Mononuclear cell (primary cell): ENCODE measurements around the gene RNASE8. TPM values are rescaled to one million over a fixed set of nuclear protein-coding genes. Genes with fewer than 3 reads are reported as not detected.

Source experiments
- H3K27me3 ChIP-seq: 2 replicates; pipeline ENCODE4 v1.6.0; 2011; ENCODE audit warnings: low read length, control low read depth; ENCODE audit not compliant: insufficient read depth
- H3K4me1 ChIP-seq: 2 replicates; pipeline ENCODE4 v1.5.1; 2011; ENCODE audit warnings: mild to moderate bottlenecking, low read length, control low read depth; ENCODE audit not compliant: insufficient read depth
- H3K4me3 ChIP-seq: 2 replicates; pipeline ENCODE4 v1.5.1; 2011; ENCODE audit warnings: mild to moderate bottlenecking, low read length, moderate library complexity
- H3K9me3 ChIP-seq: 2 replicates; pipeline ENCODE4 v1.5.1; 2011; ENCODE audit warnings: low read depth, mild to moderate bottlenecking, control low read depth, low read length
- total RNA-seq: library from RNA; depleted of rRNA; stranded (reverse); fragments of >200 nt; gene quantifications from one replicate; pipeline ENCODE4 v1.2.3, GENCODE V29; 2012

RNASE8 gene
- total RNA-seq, 1 donor: not detected

DNA sequence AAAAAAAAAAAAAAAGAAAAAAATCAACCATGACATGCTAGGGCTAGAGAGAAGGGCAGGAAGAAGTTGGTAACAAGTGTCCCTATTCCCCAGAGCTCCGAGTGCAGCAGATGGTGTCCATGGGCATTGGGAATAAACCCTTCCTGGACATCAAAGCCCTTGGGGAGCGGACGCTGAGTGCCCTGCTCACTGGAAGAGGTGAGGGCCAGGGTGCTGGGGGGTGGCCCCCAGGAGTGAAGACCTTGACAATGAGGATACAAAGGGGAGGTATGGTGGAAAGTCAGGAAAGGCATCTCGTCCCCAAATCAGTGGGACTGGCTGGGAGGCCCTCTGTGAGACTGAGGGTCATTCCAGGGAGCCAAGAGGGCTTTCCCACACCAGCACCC, 29.3 kb downstream of the RNASE8 start:
- peaks cover 46% of the 10 kb centered on the region for H3K4me1 ChIP-seq
- H3K9me3 ChIP-seq: no peaks in the 10 kb centered on the region
- no peaks in the 10 kb centered on the region for H3K27me3 ChIP-seq

DNA sequence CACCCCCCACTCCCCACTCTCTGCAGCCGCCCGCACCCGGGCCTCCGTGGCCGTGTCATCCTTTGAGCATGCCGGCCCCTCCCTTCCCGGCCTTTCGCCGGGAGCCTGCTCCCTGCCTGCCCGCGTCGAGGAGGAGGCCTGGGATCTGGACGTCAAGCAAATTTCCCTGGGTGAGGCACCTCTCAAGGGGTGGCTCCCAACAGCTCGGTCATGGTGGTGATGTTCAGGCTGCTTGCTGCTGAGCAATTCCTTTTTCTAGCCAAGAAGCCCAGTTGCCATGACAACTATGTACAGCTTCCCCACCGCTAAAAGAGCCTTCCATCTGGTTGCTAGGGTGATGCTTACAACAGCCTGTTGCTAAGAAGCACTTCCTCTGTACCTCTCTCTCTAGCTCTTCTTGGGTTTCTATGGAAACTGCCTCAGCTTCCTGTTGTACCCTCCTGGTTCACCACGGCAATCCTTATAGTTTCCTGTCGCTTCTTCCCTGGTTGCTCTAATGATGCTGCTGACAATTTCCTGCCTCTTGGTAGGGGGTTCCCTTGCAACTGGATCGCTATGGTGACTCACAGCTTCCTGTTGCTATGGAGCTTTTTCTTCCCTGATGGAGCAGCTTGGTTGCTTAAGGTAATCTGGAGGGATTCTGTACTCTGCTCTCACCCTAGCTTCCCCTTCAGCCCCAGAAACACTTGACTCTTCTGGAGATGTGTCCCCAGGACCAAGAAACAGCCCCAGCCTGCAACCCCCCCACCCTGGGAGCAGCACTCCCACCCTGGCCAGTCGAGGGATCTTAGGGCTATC, 29.9 kb downstream of the RNASE8 start:
- Histone ChIP-seq H3K9me3 (no peaks in the 10 kb centered on the region), H3K4me1 (peaks cover 46% of the 10 kb centered on the region), H3K4me3 (no peak overlapping the region), H3K27me3 (no peaks in the 10 kb centered on the region)

More for the DNA sequence above, 29.3 kb downstream of the RNASE8 start:
- no peak overlapping the region for H3K4me3 ChIP-seq

DNA sequence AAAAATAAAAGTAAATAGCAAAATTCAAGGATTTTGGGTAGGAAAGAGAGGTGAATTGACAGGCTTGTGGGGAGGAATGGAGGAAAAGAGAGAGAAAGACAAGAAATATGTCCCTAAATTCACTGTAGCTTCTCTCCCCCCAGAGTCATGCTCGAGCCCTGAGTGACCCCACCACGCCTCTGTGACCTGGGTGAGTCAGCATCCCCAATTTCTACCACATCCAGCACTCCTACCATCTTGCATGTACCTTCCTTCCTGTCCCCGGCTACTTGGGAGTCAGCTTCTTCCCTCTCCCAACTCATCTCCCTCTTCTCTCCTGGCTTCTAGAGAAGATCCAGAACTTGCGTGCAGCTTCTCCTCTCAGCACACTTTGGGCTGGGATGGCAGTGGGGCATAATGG, 31.1 kb downstream of the RNASE8 start:
- Histone ChIP-seq H3K4me1 (peaks cover 50% of the 10 kb centered on the region), H3K4me3 (no peak overlapping the region)

DNA sequence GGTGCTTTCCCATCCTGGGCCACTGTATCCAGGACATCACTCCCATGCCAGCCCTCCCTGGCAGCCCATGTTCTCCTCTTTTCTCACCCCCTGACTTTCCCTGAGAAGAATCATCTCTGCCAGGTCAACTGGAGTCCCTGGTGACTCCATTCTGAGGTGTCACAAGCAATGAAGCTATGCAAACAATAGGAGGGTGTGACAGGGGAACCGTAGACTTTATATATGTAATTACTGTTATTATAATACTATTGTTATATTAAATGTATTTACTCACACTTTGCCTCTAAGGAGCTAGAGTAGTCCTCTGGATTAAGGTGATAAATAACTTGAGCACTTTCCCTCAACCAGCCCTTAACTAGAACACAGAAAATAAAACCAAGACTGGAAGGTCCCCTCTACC, 31.6 kb downstream of the RNASE8 start:
- no peak overlapping the region for H3K4me3 ChIP-seq
- H3K27me3 ChIP-seq: no peaks in the 10 kb centered on the region
- H3K4me1 ChIP-seq: peaks cover 48% of the 10 kb centered on the region

More for the DNA sequence above, 31.1 kb downstream of the RNASE8 start:
- H3K9me3 ChIP-seq: no peaks in the 10 kb centered on the region
- no peaks in the 10 kb centered on the region for H3K27me3 ChIP-seq

DNA sequence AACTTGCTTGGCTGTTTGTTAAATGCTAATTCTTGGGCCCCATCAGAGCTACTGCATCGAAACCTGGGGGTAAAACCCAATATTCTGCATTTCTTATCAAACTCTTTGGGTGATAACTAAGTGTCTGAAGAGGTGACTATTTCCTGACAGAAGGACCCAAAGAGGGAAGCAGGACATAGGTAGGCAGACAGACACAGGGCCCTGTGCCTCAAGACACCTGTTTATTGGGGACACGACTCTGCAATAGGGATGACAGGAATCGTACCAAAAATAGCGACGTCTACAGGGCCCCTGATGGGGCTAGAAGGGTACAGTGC, 32.2 kb downstream of the RNASE8 start:
- no peaks in the 10 kb centered on the region for H3K27me3 ChIP-seq
- no peak overlapping the region for H3K4me3 ChIP-seq
- no peaks in the 10 kb centered on the region for H3K9me3 ChIP-seq
- H3K4me1 ChIP-seq: peaks cover 42% of the 10 kb centered on the region

More for the DNA sequence above, 31.6 kb downstream of the RNASE8 start:
- no peaks in the 10 kb centered on the region for H3K9me3 ChIP-seq

DNA sequence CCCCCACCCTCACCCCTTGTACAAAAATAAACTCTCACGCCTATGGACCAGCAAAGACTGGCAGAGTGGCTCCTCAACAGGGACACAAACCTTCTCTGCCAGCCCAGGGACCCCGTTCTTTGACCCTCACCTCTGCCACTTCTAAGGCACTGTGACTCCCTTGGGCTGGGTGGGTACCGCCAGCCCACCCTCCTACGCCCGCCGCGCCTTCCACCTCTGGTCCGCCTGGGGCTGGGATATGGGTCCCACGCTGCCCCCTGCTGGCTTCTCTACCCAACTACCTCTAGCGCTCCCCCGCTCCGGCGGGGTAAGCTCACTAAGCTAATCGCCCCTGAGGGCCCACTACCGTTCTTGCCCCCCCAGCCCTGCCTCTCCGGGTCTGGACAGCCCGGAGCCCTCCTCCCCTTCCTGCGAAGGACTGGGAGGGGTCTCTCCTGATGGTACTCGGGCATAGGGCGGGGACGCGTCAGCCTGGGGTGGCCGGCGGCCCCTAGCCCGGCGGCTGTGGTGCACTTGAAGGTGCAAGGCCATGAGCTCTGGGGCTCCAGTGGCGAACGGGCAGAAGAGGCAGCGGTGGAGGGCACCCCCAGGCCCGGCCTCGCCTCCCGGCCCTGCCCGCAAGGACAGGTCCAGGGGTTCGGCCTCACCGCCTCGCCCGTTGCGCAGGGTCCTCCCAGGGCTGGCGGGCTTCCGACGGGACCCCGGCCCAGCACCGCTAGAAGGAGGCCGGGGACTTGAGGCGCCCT, 32.7 kb downstream of the RNASE8 start:
- no peaks in the 10 kb centered on the region for H3K27me3 ChIP-seq
- H3K4me1 ChIP-seq: peaks cover 37% of the 10 kb centered on the region
- no peaks in the 10 kb centered on the region for H3K9me3 ChIP-seq
- no peak overlapping the region for H3K4me3 ChIP-seq

DNA sequence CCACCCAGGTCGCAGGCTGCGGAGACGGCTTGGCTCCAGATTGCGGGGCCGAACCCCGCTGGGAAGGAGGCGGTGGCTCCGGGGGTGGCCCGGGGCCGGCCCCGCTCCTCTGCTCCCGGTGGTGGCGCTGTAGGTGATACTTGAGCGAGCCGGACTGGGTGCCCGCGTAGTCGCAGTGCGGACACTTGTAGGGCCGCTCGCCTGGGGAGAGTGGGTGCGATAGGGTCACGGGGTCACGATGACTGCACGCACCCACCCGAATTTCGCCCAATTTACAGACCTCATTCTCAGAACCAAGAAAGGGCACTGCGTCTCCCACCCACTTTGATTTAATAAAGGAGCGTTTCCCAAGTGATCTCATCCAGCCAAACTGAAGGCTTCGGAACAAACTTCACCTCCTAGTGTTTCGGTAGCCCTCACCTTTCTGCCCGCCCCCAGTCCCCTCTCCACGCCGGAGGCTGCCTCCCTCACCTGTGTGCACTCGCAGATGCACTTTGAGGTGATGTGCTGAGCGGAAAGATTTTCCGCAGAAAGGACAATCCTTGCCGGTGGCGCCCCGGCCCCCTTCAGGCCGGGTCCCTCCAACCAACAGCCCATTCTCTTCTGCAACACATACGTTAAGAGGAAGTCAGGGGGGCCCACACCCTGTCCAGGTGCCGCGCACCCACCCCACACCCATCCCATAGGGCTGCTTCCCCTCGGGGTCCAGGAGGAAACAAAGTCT, 33.5 kb downstream of the RNASE8 start:
- no peak overlapping the region for H3K4me3 ChIP-seq
- no peaks in the 10 kb centered on the region for H3K9me3 ChIP-seq
- H3K27me3 ChIP-seq: no peaks in the 10 kb centered on the region
- H3K4me1 ChIP-seq: peaks cover 29% of the 10 kb centered on the region

DNA sequence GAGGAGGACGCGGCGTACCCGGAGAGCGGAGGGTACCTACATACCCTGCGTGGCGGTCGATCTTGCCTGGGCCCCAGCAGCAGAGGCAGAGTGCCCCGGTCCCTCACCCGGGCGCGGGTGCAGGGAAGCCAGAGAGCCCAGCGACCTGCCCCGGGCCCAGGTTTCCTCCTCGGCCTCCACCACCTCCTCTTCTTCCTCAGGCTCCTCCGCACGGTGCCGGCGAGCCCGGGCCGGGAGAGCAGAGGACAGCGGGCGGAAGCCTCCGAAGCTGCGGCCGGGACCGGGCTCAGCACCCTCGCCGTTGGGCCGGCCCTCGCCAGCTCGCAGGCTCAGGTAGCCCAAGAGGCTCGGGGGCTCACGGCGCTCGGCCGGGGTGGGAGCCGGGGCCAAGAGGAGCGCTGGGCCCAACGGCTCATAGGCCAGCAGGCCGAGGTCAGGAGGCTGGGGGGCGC, 34.2 kb downstream of the RNASE8 start:
- Histone ChIP-seq H3K9me3 (no peaks in the 10 kb centered on the region), H3K4me3 (no peak overlapping the region), H3K4me1 (peaks cover 22% of the 10 kb centered on the region), H3K27me3 (no peaks in the 10 kb centered on the region)

DNA sequence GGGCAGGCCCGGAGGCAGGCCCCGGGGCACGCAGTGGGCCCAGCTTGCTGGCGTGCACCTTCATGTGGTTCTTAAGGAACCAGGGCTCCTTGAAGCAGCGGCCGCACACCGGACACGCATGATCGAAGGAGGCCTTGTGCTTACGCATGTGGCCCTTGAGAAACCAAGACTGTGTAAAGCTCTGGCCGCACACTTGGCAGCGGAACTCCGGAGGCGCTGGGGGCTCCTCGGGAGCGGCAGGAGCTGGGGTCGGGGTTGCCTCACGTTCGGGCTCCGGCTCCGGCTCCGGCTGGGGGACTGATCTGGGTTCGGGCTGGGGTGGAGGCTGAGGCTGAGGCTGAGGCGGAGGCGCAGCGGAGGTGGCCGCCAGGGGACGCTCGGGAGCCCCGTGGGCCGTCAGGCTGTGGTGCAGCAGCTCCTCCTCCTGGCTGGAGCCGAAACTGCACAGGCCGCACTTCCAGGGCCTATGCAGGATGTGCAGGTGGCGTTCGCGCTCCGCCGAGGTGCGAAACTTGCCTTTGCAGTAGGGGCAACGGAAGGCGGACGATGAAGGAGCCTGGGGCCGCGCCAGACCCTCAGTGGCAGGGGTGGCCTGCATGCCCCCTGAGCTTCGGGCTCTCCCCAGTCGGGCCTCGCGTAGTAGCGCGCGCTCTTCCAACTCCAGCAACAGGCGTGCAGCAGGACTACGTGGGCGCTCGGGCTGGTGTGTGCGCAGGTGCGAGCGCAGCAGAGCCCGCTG, 34.8 kb downstream of the RNASE8 start:
- no peak overlapping the region for H3K4me3 ChIP-seq

DNA sequence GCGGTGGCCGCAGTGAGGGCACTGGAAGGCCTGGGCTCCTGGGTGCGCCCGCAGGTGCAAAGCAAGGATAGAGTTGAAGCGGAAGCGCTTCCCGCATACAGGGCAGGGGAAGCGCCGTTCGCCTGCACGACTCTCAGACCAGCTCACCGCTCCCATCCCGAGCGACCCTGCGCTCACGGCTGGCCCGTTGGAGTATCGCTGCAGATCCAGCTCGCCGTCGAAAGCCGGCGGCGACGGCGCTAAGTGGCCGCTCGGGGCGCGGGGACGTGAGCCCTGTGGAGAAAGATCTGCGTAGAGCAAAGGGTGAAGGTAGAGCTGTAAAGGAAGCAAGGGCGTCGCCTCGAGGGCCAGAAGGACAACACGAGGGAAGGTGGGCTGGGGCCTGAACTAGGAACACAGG, 35.4 kb downstream of the RNASE8 start:
- Histone ChIP-seq H3K27me3 (no peaks in the 10 kb centered on the region), H3K9me3 (no peaks in the 10 kb centered on the region), H3K4me3 (no peak overlapping the region), H3K4me1 (peaks cover 16% of the 10 kb centered on the region)

More for the DNA sequence above, 34.8 kb downstream of the RNASE8 start:
- H3K9me3 ChIP-seq: no peaks in the 10 kb centered on the region
- H3K27me3 ChIP-seq: no peaks in the 10 kb centered on the region
- H3K4me1 ChIP-seq: peaks cover 20% of the 10 kb centered on the region

DNA sequence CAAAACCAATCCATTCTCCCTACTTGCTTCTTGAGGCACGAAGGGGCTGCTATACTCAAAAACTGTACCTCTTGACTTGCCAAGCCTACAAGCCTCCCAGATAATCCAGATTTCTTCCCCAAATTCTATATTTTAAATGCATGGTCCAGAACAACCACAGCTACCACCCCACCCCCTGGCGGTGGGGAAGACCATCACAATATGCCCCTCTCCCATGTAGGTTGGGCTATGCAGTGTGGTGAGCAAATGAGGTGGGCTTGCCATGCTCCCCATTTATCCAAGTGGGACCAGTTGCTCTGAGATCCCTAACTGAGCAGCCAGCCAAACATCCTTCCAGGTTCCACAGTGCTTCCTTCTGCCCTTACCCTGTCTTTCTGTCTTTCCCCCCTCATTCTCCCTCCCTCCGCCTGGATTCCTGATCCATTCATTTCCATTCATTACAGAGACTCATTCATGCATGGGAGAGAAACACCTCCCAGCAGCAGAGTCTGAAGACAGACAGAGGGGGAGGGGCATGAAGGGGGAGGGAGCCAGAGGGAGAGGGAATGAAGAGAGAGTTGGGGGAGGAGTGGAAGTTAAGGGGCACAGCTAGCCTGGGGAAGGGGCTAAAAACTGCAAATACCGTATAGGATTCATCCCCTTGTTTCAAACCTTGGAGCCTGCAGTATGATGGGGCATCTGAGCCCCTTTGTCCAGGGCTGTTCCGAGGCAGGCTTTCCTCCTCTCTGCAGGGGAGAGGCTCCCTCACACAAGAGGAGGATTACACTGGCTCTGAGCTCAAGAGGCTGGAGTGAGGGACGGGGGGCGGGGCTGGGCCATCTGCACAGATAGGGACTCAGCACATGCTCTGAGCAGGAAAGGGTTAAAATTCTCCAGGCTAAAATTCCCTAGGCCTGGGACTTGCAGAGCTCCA, 36.4 kb downstream of the RNASE8 start:
- peaks cover 3% of the 10 kb centered on the region for H3K27me3 ChIP-seq
- no peak overlapping the region for H3K4me3 ChIP-seq
- no peaks in the 10 kb centered on the region for H3K9me3 ChIP-seq
- peaks cover 13% of the 10 kb centered on the region for H3K4me1 ChIP-seq

DNA sequence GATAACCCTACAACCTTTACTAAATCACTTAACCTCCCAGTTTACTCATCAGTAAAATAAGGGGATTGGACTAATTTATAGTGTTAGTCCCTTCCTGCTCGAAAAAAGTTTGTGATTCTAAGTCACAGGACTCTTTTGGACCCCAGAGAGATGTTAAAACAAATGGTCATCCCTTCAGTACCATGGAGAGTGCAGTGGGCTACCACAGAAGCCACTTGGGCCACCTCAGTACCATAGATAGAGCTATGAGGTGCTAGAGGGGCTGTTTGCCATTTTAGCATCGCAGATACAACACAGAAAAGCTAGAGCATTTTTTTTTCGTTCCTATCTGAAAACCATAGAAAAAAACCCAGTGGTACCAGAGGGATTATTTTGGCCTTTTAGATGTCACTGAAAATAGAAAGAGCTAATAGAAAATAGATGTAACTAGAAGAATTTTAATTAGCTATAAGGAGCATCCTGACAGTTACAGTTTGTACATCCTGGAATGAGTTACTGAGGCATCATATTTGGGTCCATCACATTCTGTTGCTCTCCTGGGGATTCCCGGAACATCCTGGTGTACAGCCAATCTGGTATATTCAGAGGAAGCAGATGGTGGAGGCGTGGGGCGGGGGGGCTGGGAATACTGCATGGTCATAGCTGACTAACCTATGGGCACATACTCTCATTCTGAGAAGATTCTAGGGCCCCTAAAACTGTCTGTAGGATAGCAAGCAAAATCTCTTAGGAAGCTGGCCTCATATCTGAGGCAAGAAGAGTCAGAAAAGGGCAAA, 38.0 kb downstream of the RNASE8 start:
- H3K4me1 ChIP-seq: peaks cover 18% of the 10 kb centered on the region
- H3K4me3 ChIP-seq: no peak overlapping the region
- H3K27me3 ChIP-seq: peaks cover 3% of the 10 kb centered on the region
- H3K9me3 ChIP-seq: no peaks in the 10 kb centered on the region

DNA sequence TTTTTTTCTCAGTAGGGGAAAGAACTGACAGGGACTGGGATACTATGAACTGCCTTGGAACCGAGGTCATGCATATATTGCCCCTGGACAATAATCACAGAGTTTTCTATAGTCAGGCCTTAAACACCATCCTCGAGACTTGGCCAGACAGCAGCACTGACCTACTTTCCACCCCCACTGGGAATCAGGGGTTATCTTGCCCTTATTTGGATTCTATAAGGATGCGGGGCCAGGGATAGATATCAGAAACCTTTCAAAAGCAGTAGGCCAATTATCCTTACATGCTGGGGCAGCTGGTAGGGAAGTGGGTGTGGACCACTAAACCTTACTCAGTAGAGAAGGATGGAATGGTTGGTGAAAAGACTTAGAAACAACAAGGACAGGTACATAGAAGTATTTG, 38.8 kb downstream of the RNASE8 start:
- Histone ChIP-seq H3K9me3 (no peaks in the 10 kb centered on the region), H3K4me1 (peaks cover 18% of the 10 kb centered on the region), H3K4me3 (no peak overlapping the region), H3K27me3 (peaks cover 3% of the 10 kb centered on the region)
